ENCODE data around the gene SRI. TPM values are rescaled to one million over a fixed set of nuclear protein-coding genes. Genes with fewer than 3 reads are reported as not detected.

The SRI gene
- total RNA-seq, 1 experiment from 2014 or later = 136 TPM

GRCh38 chr7:88218836-88219605 lies 817 bp downstream of the SRI start:
- no peak overlapping the region for H3K56ac ChIP-seq (ENCODE audit: insufficient read length, low read depth, low read length)
- DNase-seq = peak; percentile 32
- H2BK20ac ChIP-seq (ENCODE audit: low read depth, low read length, poor library complexity, severe bottlenecking) = no peak overlapping the region
- no peaks in the 10 kb centered on the region for H4K20me1 ChIP-seq (ENCODE audit: control insufficient read depth, insufficient read depth, insufficient read length)
- H3K4ac ChIP-seq (ENCODE audit: low read depth, low read length) = no peak overlapping the region
- no peak overlapping the region for H2BK15ac ChIP-seq (ENCODE audit: low read depth, low read length)
- no CpG with 5 or more reads among the region's 27 CpGs for WGBS (ENCODE audit: extremely low coverage, insufficient read length, low lambda C conversion rate)
- H4K5ac ChIP-seq (ENCODE audit: insufficient read length, low read depth, low read length) = no peak overlapping the region
- Mint-ChIP-seq H3K4me3 (peak overlapping the region; percentile 84 to 96), H3K36me3 (ENCODE audit: insufficient read depth in 1 of 3, low read depth in 3 of 3) (peaks cover 6 to 20% (median 16%) of the 10 kb centered on the region in 3 experiments; a peak in 6 of 7 replicates), H3K27ac (peak overlapping the region in 2 of 3 experiments; percentile 74 to 88; a peak in 4 of 7 replicates), H3K27me3 (ENCODE audit: low read depth) (no peaks in the 10 kb centered on the region; the same call in 1 of the 2 replicates), H3K9me3 (no peaks in the 10 kb centered on the region; a peak in 1 of 5 replicates), H3K4me1 (peaks cover 42 to 50% of the 10 kb centered on the region in 2 experiments)
- no peaks in the 10 kb centered on the region for H3K27me3 ChIP-seq (ENCODE audit: insufficient read depth, low read length)
- no peak overlapping the region for H2BK120ac ChIP-seq (ENCODE audit: low read depth, low read length, poor library complexity, severe bottlenecking)
- H4K8ac ChIP-seq (replicated peaks; ENCODE audit: insufficient read length, low read depth, low read length) = no peak overlapping the region
- no peak overlapping the region for H2BK5ac ChIP-seq (ENCODE audit: insufficient read length, low read length)
- peaks cover 15% of the 10 kb centered on the region for H3K23me2 ChIP-seq (ENCODE audit: insufficient read length, low read depth, low read length, poor library complexity, severe bottlenecking)
- H3K27ac ChIP-seq (ENCODE audit: insufficient read length, low read depth, low read length) = no peak overlapping the region
- H3K18ac ChIP-seq (ENCODE audit: insufficient read length, low read depth, low read length) = peak overlapping the region; percentile 25
- no peak overlapping the region for H3K23ac ChIP-seq (ENCODE audit: insufficient read length, low read depth, low read length)
- no peak overlapping the region for H2AFZ ChIP-seq (ENCODE audit: low read length)
- H2AK5ac ChIP-seq (ENCODE audit: insufficient read length, low read length) = no peak overlapping the region
- H3T11ph ChIP-seq (ENCODE audit: low read length) = no peak overlapping the region
- H2BK12ac ChIP-seq (ENCODE audit: insufficient read length, low read depth, low read length) = no peak overlapping the region
- peak overlapping the region; percentile 51 for H3K9ac ChIP-seq (ENCODE audit: extremely low read depth, insufficient read length, low read length)
- peak overlapping the region; percentile 97 for H3K4me2 ChIP-seq (ENCODE audit: insufficient read depth, insufficient read length, low read length)
- H4K91ac ChIP-seq (ENCODE audit: insufficient read length, low read depth, low read length) = no peak overlapping the region
- TF ChIP-seq, protein P1, sequence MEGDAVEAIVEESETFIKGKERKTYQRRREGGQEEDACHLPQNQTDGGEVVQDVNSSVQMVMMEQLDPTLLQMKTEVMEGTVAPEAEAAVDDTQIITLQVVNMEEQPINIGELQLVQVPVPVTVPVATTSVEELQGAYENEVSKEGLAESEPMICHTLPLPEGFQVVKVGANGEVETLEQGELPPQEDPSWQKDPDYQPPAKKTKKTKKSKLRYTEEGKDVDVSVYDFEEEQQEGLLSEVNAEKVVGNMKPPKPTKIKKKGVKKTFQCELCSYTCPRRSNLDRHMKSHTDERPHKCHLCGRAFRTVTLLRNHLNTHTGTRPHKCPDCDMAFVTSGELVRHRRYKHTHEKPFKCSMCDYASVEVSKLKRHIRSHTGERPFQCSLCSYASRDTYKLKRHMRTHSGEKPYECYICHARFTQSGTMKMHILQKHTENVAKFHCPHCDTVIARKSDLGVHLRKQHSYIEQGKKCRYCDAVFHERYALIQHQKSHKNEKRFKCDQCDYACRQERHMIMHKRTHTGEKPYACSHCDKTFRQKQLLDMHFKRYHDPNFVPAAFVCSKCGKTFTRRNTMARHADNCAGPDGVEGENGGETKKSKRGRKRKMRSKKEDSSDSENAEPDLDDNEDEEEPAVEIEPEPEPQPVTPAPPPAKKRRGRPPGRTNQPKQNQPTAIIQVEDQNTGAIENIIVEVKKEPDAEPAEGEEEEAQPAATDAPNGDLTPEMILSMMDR (conservative IDR thresholded peaks at IDR 0.05) = no peak
- H3K9me3 ChIP-seq (ENCODE audit: control insufficient read depth, low read depth, low read length) = no peaks in the 10 kb centered on the region
- H3K79me2 ChIP-seq (ENCODE audit: insufficient read depth, low read length) = peaks cover 2% of the 10 kb centered on the region; the same call in 1 of the 2 replicates
- H3K14ac ChIP-seq (ENCODE audit: insufficient read depth, low read length) = no peak overlapping the region
- H3K4me1 ChIP-seq (ENCODE audit: insufficient read depth, low read length) = peaks cover 6% of the 10 kb centered on the region
- no peaks in the 10 kb centered on the region for H3K79me1 ChIP-seq (ENCODE audit: insufficient read depth, low read depth, low read length, poor library complexity, severe bottlenecking)
